DND-41 (cell line): ENCODE measurements around the gene NHERF2.
A peak's percentile ranks its signal among the peaks of the same experiment; 100 is the strongest.

Experiments used
- ATAC-seq: fragments of 200-7000 bp; cut with Tn5 transposase; 3 replicates; pipeline ENCODE4 v1.9.1; 2021; ENCODE audit warnings: low read depth; ENCODE audit not compliant: insufficient read depth
- DNase-seq: peaks from one replicate; pipeline ENCODE4 v3.0.0-alpha.2; 2020
- H2AFZ ChIP-seq: 2 replicates; pipeline ENCODE4 v1.6.0; 2012; ENCODE audit warnings: low read depth, low read length
- H3K27ac ChIP-seq: 2 replicates; pipeline ENCODE4 v1.5.1; 2012; ENCODE audit warnings: low read length, inconsistent platforms
- H3K27me3 ChIP-seq: fragments of 200-600 bp; sonication (generic); 2 replicates; pipeline ENCODE4 v1.6.0; 2012; ENCODE audit warnings: low read length, mild to moderate bottlenecking, inconsistent platforms; ENCODE audit not compliant: insufficient read depth, poor library complexity
- H3K36me3 ChIP-seq: 2 replicates; pipeline ENCODE4 v1.5.1; 2012; ENCODE audit warnings: low read length, inconsistent platforms; ENCODE audit not compliant: insufficient read depth
- H3K4me1 ChIP-seq: 2 replicates; pipeline ENCODE4 v1.5.1; 2012; ENCODE audit warnings: mild to moderate bottlenecking, low read length; ENCODE audit not compliant: insufficient read depth
- H3K4me2 ChIP-seq: 2 replicates; pipeline ENCODE4 v1.6.0; 2012; ENCODE audit warnings: mild to moderate bottlenecking, moderate library complexity, low read length, inconsistent platforms; ENCODE audit not compliant: insufficient read depth
- H3K4me3 ChIP-seq, 2 experiments: fragments of 200-600 bp in 1 of 2; shearing (Covaris generic) in 1 of 2; 2 replicates each; pipeline ENCODE4 v1.5.1; 2012 to 2016; ENCODE audit warnings: inconsistent platforms in 2 of 2, low read length in 2 of 2, mild to moderate bottlenecking in 2 of 2, low read depth in 1 of 2, moderate library complexity in 1 of 2
- H3K79me2 ChIP-seq: 2 replicates; pipeline ENCODE4 v1.6.0; 2012; ENCODE audit warnings: low read length, inconsistent platforms; ENCODE audit not compliant: insufficient read depth
- H3K9ac ChIP-seq: 2 replicates; pipeline ENCODE4 v1.6.0; 2012; ENCODE audit warnings: low read depth, mild to moderate bottlenecking, inconsistent platforms, low read length, moderate library complexity
- H3K9me3 ChIP-seq: 2 replicates; pipeline ENCODE4 v1.5.1; 2012; ENCODE audit warnings: low read length, moderate library complexity, mild to moderate bottlenecking, inconsistent platforms; ENCODE audit not compliant: insufficient read depth, severe bottlenecking
- H4K20me1 ChIP-seq: 2 replicates; pipeline ENCODE4 v1.6.0; 2012; ENCODE audit warnings: low read length; ENCODE audit not compliant: insufficient read depth
- CTCF ChIP-seq: IDR thresholded peaks from 2 replicates; pipeline ENCODE4 v1.5.1; 2012; ENCODE audit warnings: borderline replicate concordance, low read length, moderate library complexity, mild to moderate bottlenecking; ENCODE audit not compliant: poor library complexity, severe bottlenecking; ENCODE audit errors: extremely low read depth
- EZH2 ChIP-seq: IDR thresholded peaks from 3 replicates; pipeline ENCODE4 v1.6.1; 2012; ENCODE audit warnings: borderline replicate concordance, low read depth, mild to moderate bottlenecking, moderate library complexity, low read length, inconsistent platforms; ENCODE audit not compliant: severe bottlenecking

The NHERF2 gene

GRCh38 chr16:2071454-2072202, 44.9 kb downstream of the NHERF2 start:
- peaks cover 80% of the 10 kb centered on the region for H3K36me3 ChIP-seq
- no peak overlapping the region for H3K4me2 ChIP-seq
- no peak overlapping the region for H3K9ac ChIP-seq
- no peaks in the 10 kb centered on the region for H4K20me1 ChIP-seq
- no peaks in the 10 kb centered on the region for H3K27me3 ChIP-seq
- no peaks in the 10 kb centered on the region for H3K4me1 ChIP-seq
- H3K9me3 ChIP-seq: no peaks in the 10 kb centered on the region
- no peak overlapping the region for H3K4me3 ChIP-seq
- no peak for ATAC-seq
- H3K27ac ChIP-seq: no peak overlapping the region
- no peak overlapping the region for H2AFZ ChIP-seq
- TF ChIP-seq CTCF: peak; percentile 15
- TF ChIP-seq EZH2: no peak
- DNase-seq: no peak
- H3K79me2 ChIP-seq: no peaks in the 10 kb centered on the region

- DNase-seq (no peak), ATAC-seq (no peak)
- peaks cover 80% of the 10 kb centered on the region for H3K36me3 ChIP-seq
- no peaks in the 10 kb centered on the region for H3K4me1 ChIP-seq
- no peak overlapping the region for H3K27ac ChIP-seq
- H3K4me3 ChIP-seq: no peak overlapping the region
- H3K4me2 ChIP-seq: no peak overlapping the region
- no peaks in the 10 kb centered on the region for H4K20me1 ChIP-seq
- no peaks in the 10 kb centered on the region for H3K79me2 ChIP-seq
- no peak overlapping the region for H3K9ac ChIP-seq
- no peak overlapping the region for H2AFZ ChIP-seq
- no peaks in the 10 kb centered on the region for H3K9me3 ChIP-seq
- H3K27me3 ChIP-seq: no peaks in the 10 kb centered on the region
- no peak for TF ChIP-seq CTCF
- no peak for TF ChIP-seq EZH2
Observed at GRCh38 chr16:2072926-2073325, 46.2 kb downstream of the NHERF2 start.

- no peaks in the 10 kb centered on the region for H3K27me3 ChIP-seq
- no peak overlapping the region for H2AFZ ChIP-seq
- no peak overlapping the region for H3K4me2 ChIP-seq
- no peaks in the 10 kb centered on the region for H3K9me3 ChIP-seq
- DNase-seq (no peak), ATAC-seq (no peak)
- no peaks in the 10 kb centered on the region for H3K4me1 ChIP-seq
- no peak overlapping the region for H3K4me3 ChIP-seq
- H3K27ac ChIP-seq: no peak overlapping the region
- no peaks in the 10 kb centered on the region for H3K79me2 ChIP-seq
- H3K9ac ChIP-seq: no peak overlapping the region
- TF ChIP-seq EZH2 (no peak), CTCF (no peak)
- peaks cover 77% of the 10 kb centered on the region for H3K36me3 ChIP-seq
- H4K20me1 ChIP-seq: no peaks in the 10 kb centered on the region; the same call in 1 of the 2 replicates
Observed at GRCh38 chr16:2074071-2074470, 47.4 kb downstream of the NHERF2 start.
